ENCODE measurements around the gene RTN4RL2. TPM values are rescaled to one million over a fixed set of nuclear protein-coding genes. Genes with fewer than 3 reads are reported as not detected.
A peak's percentile ranks its signal among the peaks of the same experiment; 100 is the strongest.

The RTN4RL2 gene
- total RNA-seq, 1 donor from 2014 or later = 1.3 TPM

- Histone ChIP-seq H3K36me3 (peaks cover 7% of the 10 kb centered on the region), H3K9me3 (replicated peaks) (no peaks in the 10 kb centered on the region), H3K27ac (replicated peaks) (peak overlapping the region; percentile 92), H3K27me3 (ENCODE audit: low read depth) (no peaks in the 10 kb centered on the region), H3K4me3 (no peak overlapping the region), H3K4me1 (peaks cover 42% of the 10 kb centered on the region)
- DNase-seq = no peak
- no peak for TF ChIP-seq CTCF (IDR thresholded peaks at IDR 0.05; ENCODE audit: borderline replicate concordance)
- intact Hi-C loops (cut with micrococcal nuclease) = no loop called here
Measured at GRCh38 chr11:57500926-57501325, 40.6 kb downstream of the RTN4RL2 start.

- Histone ChIP-seq H3K4me3 (no peak overlapping the region), H3K27me3 (ENCODE audit: low read depth) (no peaks in the 10 kb centered on the region), H3K4me1 (peaks cover 42% of the 10 kb centered on the region), H3K36me3 (peaks cover 7% of the 10 kb centered on the region), H3K27ac (replicated peaks) (peak overlapping the region; percentile 92), H3K9me3 (replicated peaks) (no peaks in the 10 kb centered on the region)
- intact Hi-C loops (cut with micrococcal nuclease) = no loop called here
- DNase-seq = no peak
- no peak for TF ChIP-seq CTCF (IDR thresholded peaks at IDR 0.05; ENCODE audit: borderline replicate concordance)
Measured at GRCh38 chr11:57501953-57502352, 41.6 kb downstream of the RTN4RL2 start.

- H3K4me3 ChIP-seq = no peak overlapping the region
- no peak for TF ChIP-seq CTCF (IDR thresholded peaks at IDR 0.05; ENCODE audit: borderline replicate concordance)
- peaks cover 11% of the 10 kb centered on the region for H3K36me3 ChIP-seq
- no peaks in the 10 kb centered on the region for H3K27me3 ChIP-seq (ENCODE audit: low read depth)
- H3K4me1 ChIP-seq = peaks cover 42% of the 10 kb centered on the region
- no peaks in the 10 kb centered on the region for H3K9me3 ChIP-seq (replicated peaks)
- H3K27ac ChIP-seq (replicated peaks) = peak overlapping the region; percentile 92
- intact Hi-C loops (cut with micrococcal nuclease) = no loop called here
- no peak for DNase-seq
Measured at GRCh38 chr11:57502376-57502775, 42.0 kb downstream of the RTN4RL2 start.

- no peak overlapping the region for H3K27ac ChIP-seq (replicated peaks)
- peaks cover 42% of the 10 kb centered on the region for H3K4me1 ChIP-seq
- no peaks in the 10 kb centered on the region for H3K27me3 ChIP-seq (ENCODE audit: low read depth)
- no peaks in the 10 kb centered on the region for H3K9me3 ChIP-seq (replicated peaks)
- H3K36me3 ChIP-seq = peaks cover 12% of the 10 kb centered on the region
- no peak for TF ChIP-seq CTCF (IDR thresholded peaks at IDR 0.05; ENCODE audit: borderline replicate concordance)
- no peak overlapping the region for H3K4me3 ChIP-seq
- intact Hi-C loops (cut with micrococcal nuclease) = no loop called here
- no peak for DNase-seq
Measured at GRCh38 chr11:57502870-57503269, 42.5 kb downstream of the RTN4RL2 start.

GRCh38 chr11:57504511-57504910 is 44.2 kb downstream of the RTN4RL2 start:
- DNase-seq = no peak
- Histone ChIP-seq H3K9me3 (replicated peaks) (no peaks in the 10 kb centered on the region), H3K36me3 (peaks cover 12% of the 10 kb centered on the region), H3K4me3 (no peak overlapping the region), H3K4me1 (peaks cover 28% of the 10 kb centered on the region), H3K27me3 (ENCODE audit: low read depth) (no peaks in the 10 kb centered on the region), H3K27ac (replicated peaks) (no peak overlapping the region)
- TF ChIP-seq CTCF (IDR thresholded peaks at IDR 0.05; ENCODE audit: borderline replicate concordance) = no peak
- intact Hi-C loops (cut with micrococcal nuclease) = no loop called here

- no peaks in the 10 kb centered on the region for H3K9me3 ChIP-seq (replicated peaks)
- DNase-seq = no peak
- H3K4me1 ChIP-seq = peaks cover 10% of the 10 kb centered on the region
- H3K27me3 ChIP-seq (ENCODE audit: low read depth) = no peaks in the 10 kb centered on the region
- intact Hi-C loops (cut with micrococcal nuclease) = no loop called here
- H3K36me3 ChIP-seq = peaks cover 10% of the 10 kb centered on the region
- H3K27ac ChIP-seq (replicated peaks) = no peak overlapping the region
- no peak for TF ChIP-seq CTCF (IDR thresholded peaks at IDR 0.05; ENCODE audit: borderline replicate concordance)
- H3K4me3 ChIP-seq = no peak overlapping the region
Measured at GRCh38 chr11:57506522-57506921, 46.2 kb downstream of the RTN4RL2 start.

Measured in left ventricle myocardium inferior (tissue), 1 donor.